ENCODE data around the gene RPA3.

Gene RPA3

GRCh38 chr7:7654964-7655715, 63.3 kb downstream of the RPA3 start:
- no peak for DNase-seq (ENCODE audit: low read depth, low spot score)

GRCh38 chr7:7653593-7654187, 64.7 kb downstream of the RPA3 start:
- DNase-seq (ENCODE audit: low read depth, low spot score), result peak; percentile 57

GRCh38 chr7:7652798-7653540, 65.4 kb downstream of the RPA3 start:
- no peak for DNase-seq (ENCODE audit: low read depth, low spot score)

- DNase-seq (ENCODE audit: low read depth, low spot score), result no peak
Measured at GRCh38 chr7:7651479-7651878, 66.9 kb downstream of the RPA3 start.

GRCh38 chr7:7650682-7651206, 67.7 kb downstream of the RPA3 start:
- no peak for DNase-seq (ENCODE audit: low read depth, low spot score)

- DNase-seq (ENCODE audit: low read depth, low spot score), result no peak
Measured at GRCh38 chr7:7647495-7648036, 70.8 kb downstream of the RPA3 start.

- DNase-seq (ENCODE audit: low read depth, low spot score), result no peak
Measured at GRCh38 chr7:7642081-7642480, 76.3 kb downstream of the RPA3 start.

GRCh38 chr7:7641129-7641663, 77.2 kb downstream of the RPA3 start:
- DNase-seq (ENCODE audit: low read depth, low spot score), result no peak

GRCh38 chr7:7640221-7641128, 77.9 kb downstream of the RPA3 start, which contains the start of gene UMAD1:
TSS of gene UMAD1 (plus strand) at chr7:7640752. CDS start at chr7:7673372, 32,620 bp downstream.
- peak; percentile 98 for DNase-seq (ENCODE audit: low read depth, low spot score)

- no peak for DNase-seq (ENCODE audit: low read depth, low spot score)
Measured at GRCh38 chr7:7639847-7640220, 78.6 kb downstream of the RPA3 start.

GRCh38 chr7:7639421-7639820, 79.0 kb downstream of the RPA3 start:
- DNase-seq (ENCODE audit: low read depth, low spot score), result no peak

GRCh38 chr7:7630626-7631329, 87.6 kb downstream of the RPA3 start:
- no peak for DNase-seq (ENCODE audit: low read depth, low spot score)

GRCh38 chr7:7628476-7628875, 89.9 kb downstream of the RPA3 start:
- DNase-seq (ENCODE audit: low read depth, low spot score), result no peak

GRCh38 chr7:7620644-7621210, 97.7 kb downstream of the RPA3 start:
- DNase-seq (ENCODE audit: low read depth, low spot score), result no peak

- DNase-seq (ENCODE audit: low read depth, low spot score), result no peak
Measured at GRCh38 chr7:7620236-7620635, 98.2 kb downstream of the RPA3 start.

- no peak for DNase-seq (ENCODE audit: low read depth, low spot score)
Measured at GRCh38 chr7:7618410-7618809, 100.0 kb downstream of the RPA3 start.

GRCh38 chr7:7617550-7617949, 100.9 kb downstream of the RPA3 start:
- DNase-seq (ENCODE audit: low read depth, low spot score), result no peak

GRCh38 chr7:7614018-7614741, 104.2 kb downstream of the RPA3 start:
- no peak for DNase-seq (ENCODE audit: low read depth, low spot score)

- DNase-seq (ENCODE audit: low read depth, low spot score), result no peak
Measured at GRCh38 chr7:7613210-7613609, 105.2 kb downstream of the RPA3 start.

Measured in iPS DF 19.7 (cell line).